Dendritic cell treated with granulocyte-macrophage colony-stimulating factor and Interleukin-4, amounts not matched to agents 40 ng/mL and 50 ng/mL, for 4 days (primary cell): ENCODE measurements around the gene OPN1SW.
A peak's percentile ranks its signal among the peaks of the same experiment; 100 is the strongest.

ENCODE experiments used
- H3K27ac Mint-ChIP-seq: one replicate; pipeline ENCODE4 v1.8.0; 2022; ENCODE audit warnings: mild to moderate bottlenecking, mixed read lengths
- H3K27me3 Mint-ChIP-seq: one replicate; pipeline ENCODE4 v1.8.0; 2022; ENCODE audit warnings: mild to moderate bottlenecking, mixed read lengths
- H3K36me3 Mint-ChIP-seq: one replicate; pipeline ENCODE4 v1.8.0; 2022; ENCODE audit warnings: low read depth, mixed read lengths
- H3K4me1 Mint-ChIP-seq: one replicate; pipeline ENCODE4 v1.8.0; 2022; ENCODE audit warnings: low read depth, mixed read lengths
- H3K4me3 Mint-ChIP-seq: one replicate; pipeline ENCODE4 v1.8.0; 2022; ENCODE audit warnings: mild to moderate bottlenecking, moderate library complexity, mixed read lengths
- H3K9me3 Mint-ChIP-seq: one replicate; pipeline ENCODE4 v1.8.0; 2022; ENCODE audit warnings: mixed read lengths
- intact Hi-C: fragments of 100-400 bp; cut with micrococcal nuclease; formaldehyde crosslinking; loops from one replicate; pipeline ENCODE4 v1.15.0; 2022

OPN1SW gene, protein sequence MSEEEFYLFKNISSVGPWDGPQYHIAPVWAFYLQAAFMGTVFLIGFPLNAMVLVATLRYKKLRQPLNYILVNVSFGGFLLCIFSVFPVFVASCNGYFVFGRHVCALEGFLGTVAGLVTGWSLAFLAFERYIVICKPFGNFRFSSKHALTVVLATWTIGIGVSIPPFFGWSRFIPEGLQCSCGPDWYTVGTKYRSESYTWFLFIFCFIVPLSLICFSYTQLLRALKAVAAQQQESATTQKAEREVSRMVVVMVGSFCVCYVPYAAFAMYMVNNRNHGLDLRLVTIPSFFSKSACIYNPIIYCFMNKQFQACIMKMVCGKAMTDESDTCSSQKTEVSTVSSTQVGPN

GRCh38 chr7:128775744-128776474 is at the start of gene OPN1SW:
Gene OPN1SW, minus strand, starts transcription at chr7:128775794. Its CDS starts 13 bp downstream, at chr7:128775781.
- no peak within 1 kb of the TSS for H3K4me3 Mint-ChIP-seq
- peaks cover 13% of the 10 kb centered on the region for H3K9me3 Mint-ChIP-seq
- no peaks in the 10 kb centered on the region for H3K4me1 Mint-ChIP-seq
- H3K27ac Mint-ChIP-seq: no peak within 1 kb of the TSS
- intact Hi-C loops: no loop called here
- peaks cover 48% of the 10 kb centered on the region for H3K36me3 Mint-ChIP-seq
- H3K27me3 Mint-ChIP-seq: peaks cover 11% of the 10 kb centered on the region

GRCh38 chr7:128821724-128822123 is 46.1 kb upstream of the OPN1SW start:
- H3K4me1 Mint-ChIP-seq: peaks cover 9% of the 10 kb centered on the region
- intact Hi-C loops: no loop called here
- no peak overlapping the region for H3K27ac Mint-ChIP-seq
- no peaks in the 10 kb centered on the region for H3K9me3 Mint-ChIP-seq
- H3K4me3 Mint-ChIP-seq: no peak overlapping the region
- H3K27me3 Mint-ChIP-seq: peaks cover 41% of the 10 kb centered on the region
- no peaks in the 10 kb centered on the region for H3K36me3 Mint-ChIP-seq

DNA sequence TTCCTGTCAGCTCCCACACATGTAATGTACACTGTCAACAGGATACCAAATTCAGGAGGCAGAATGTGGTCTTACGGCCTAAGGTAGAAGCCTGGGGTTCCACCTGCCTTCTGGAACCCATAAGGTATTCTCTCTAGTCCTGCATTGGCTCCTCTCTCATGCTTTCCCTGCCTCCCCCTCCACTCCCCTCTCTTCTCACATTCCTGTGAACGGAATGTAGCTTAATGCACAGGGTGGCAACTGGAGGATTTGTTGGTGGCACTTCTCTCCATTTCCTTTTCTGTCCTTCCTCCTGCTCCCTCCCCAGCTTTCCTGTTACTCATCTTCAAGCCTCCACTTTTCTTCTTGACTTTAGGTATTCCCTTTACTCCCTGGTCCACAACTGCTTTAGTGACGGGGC is 43.1 kb upstream of the OPN1SW start:
- Mint-ChIP-seq H3K36me3 (no peaks in the 10 kb centered on the region), H3K27me3 (peaks cover 30% of the 10 kb centered on the region), H3K4me3 (no peak overlapping the region), H3K4me1 (peaks cover 30% of the 10 kb centered on the region), H3K27ac (no peak overlapping the region), H3K9me3 (peaks cover 10% of the 10 kb centered on the region)
- intact Hi-C loops: no loop called here

- peak overlapping the region; percentile 20 for H3K27ac Mint-ChIP-seq
- H3K4me3 Mint-ChIP-seq: no peak overlapping the region
- H3K4me1 Mint-ChIP-seq: peaks cover 30% of the 10 kb centered on the region
- peaks cover 10% of the 10 kb centered on the region for H3K9me3 Mint-ChIP-seq
- intact Hi-C loops: no loop called here
- H3K27me3 Mint-ChIP-seq: peaks cover 19% of the 10 kb centered on the region
- no peaks in the 10 kb centered on the region for H3K36me3 Mint-ChIP-seq
These were observed 39.8 kb upstream of the OPN1SW start for GRCh38 chr7:128815289-128815942.

DNA sequence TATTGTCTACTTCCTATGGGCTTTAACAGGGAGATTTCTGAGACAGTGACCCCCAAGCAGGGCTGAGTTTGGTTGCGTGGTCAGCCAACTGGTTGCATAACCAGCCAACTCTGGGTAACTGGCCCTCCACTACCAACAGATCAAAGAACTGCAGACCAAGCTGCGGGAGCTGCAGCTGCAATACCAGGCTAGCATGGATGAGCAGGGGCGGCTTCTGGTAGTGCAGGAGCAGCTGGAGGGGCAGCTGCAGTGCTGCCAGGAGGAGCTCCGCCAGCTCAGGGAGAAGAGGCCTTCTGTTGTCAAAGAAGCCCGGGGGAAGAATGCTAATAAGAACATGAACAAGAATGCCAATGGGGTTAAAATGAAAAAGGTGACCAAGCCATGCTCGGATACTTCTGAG is 38.9 kb upstream of the OPN1SW start:
- H3K36me3 Mint-ChIP-seq: no peaks in the 10 kb centered on the region
- H3K4me1 Mint-ChIP-seq: peaks cover 26% of the 10 kb centered on the region
- H3K4me3 Mint-ChIP-seq: no peak overlapping the region
- H3K9me3 Mint-ChIP-seq: peaks cover 10% of the 10 kb centered on the region
- peaks cover 17% of the 10 kb centered on the region for H3K27me3 Mint-ChIP-seq
- H3K27ac Mint-ChIP-seq: peak overlapping the region; percentile 20
- intact Hi-C loops: no loop called here

DNA sequence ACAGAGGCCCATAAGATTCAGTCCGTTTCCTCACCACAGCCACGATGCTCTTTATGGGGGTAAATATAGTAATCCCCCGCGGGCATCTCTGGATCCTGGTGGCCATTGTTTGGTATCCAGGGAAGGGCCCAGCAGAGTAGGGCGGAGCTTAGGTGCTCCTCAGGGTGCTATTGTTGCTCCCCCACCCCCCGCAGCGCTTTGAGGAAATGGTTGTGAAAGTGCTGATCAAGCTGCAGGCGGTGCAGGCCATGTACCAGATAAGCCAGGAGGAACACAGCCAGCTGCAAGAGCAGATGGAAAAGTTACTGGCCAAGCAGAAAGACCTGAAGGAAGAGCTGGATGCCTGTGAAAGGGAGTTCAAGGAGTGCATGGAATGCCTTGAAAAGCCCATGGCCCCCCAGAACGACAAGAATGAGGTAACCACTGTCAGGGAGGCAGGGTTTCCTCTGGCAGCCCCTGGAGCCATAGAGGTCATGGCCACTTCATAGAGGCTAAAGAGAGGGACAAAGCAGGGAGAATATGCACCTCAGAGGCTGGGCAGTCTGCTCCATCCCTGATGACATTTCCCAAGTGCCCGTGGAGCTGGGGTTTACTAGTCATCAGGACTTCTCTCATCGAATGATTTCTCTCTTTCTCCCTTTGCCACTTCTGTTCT is 37.0 kb upstream of the OPN1SW start:
- H3K9me3 Mint-ChIP-seq: peaks cover 10% of the 10 kb centered on the region

DNA sequence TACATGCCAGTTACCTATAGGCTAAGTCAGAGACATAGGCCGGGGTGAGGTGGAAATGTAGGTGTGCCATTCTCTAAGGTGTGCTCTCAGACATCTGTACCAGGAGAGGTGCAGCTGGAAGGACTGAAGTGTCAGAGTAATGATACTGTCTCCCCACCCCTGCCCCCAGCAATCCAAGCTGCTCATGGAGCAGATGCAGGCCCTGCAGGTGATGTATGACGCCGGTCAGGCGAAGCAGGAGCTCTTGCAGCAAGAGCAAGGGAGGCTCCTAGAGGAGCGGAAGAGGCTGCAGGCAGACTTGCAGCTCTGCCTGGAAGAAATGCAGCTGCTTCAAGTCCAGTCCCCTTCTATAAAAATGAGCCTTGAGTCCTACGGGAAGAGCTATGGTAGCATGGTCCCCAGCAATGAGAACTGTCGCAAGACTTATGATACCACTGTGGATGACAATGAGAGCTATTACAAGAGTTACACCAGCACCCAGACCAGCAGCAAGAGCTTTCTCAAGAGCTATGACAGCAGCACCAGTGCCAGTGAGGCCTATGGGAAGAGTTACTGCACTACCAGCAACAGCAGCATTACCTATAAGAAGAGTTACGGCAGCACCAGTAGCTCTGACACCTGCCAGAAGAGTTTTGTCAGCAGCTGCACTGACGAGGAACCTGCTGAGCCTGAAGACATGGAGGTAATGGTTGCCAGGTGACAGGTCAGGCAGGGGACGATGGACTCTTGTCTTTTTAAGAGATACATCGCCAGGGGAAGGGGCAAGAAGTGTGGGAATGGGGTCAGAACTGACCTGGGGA is 36.2 kb upstream of the OPN1SW start:
- peaks cover 23% of the 10 kb centered on the region for H3K4me1 Mint-ChIP-seq
- H3K9me3 Mint-ChIP-seq: peaks cover 10% of the 10 kb centered on the region
- intact Hi-C loops: no loop called here
- no peak overlapping the region for H3K4me3 Mint-ChIP-seq
- no peaks in the 10 kb centered on the region for H3K36me3 Mint-ChIP-seq
- peaks cover 5% of the 10 kb centered on the region for H3K27me3 Mint-ChIP-seq
- H3K27ac Mint-ChIP-seq: no peak overlapping the region

More for the DNA sequence above, 37.0 kb upstream of the OPN1SW start:
- intact Hi-C loops: no loop called here
- peaks cover 7% of the 10 kb centered on the region for H3K27me3 Mint-ChIP-seq
- peaks cover 21% of the 10 kb centered on the region for H3K4me1 Mint-ChIP-seq
- no peak overlapping the region for H3K4me3 Mint-ChIP-seq
- no peaks in the 10 kb centered on the region for H3K36me3 Mint-ChIP-seq
- H3K27ac Mint-ChIP-seq: no peak overlapping the region

DNA sequence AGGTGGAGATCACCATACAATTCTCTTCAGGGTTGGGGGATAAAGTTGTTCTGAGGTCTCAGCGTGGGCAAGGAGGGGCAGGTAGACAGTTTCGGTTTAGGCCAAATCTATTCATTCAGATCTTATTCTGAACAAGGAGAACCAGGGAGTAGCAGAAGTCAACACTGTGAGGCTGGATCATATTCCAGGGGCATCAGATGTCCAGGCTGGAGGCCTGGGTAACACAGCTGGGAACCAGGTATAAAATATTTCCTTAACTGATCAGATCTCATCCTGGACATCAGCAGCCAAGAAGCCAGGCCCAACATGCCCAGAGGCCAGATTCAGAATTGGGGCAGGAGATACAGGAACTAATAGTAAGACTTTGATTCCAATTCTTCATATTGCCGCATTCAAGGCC is 35.4 kb upstream of the OPN1SW start:
- intact Hi-C loops: no loop called here
- Mint-ChIP-seq H3K27me3 (peaks cover 9% of the 10 kb centered on the region), H3K9me3 (peaks cover 10% of the 10 kb centered on the region), H3K36me3 (no peaks in the 10 kb centered on the region), H3K27ac (no peak overlapping the region), H3K4me3 (no peak overlapping the region), H3K4me1 (peaks cover 25% of the 10 kb centered on the region)

DNA sequence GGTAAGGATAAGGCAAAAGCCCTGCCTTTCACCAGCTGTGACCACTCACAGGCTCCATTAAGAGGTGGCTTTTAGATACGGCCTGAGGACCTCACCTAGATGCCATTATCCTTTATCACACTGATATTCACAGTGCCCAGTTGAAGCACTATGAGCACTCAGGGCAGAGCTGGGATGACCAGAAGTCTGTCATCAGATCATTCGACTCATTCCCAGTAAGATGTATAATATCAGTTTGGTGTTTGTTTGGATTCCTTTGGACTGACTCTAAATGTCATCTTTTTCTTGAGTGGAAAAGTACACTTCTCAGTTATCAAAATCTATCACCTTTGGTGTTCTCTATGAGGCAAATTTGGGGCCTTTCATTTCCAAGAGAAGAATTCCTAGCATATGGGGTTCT is 34.9 kb upstream of the OPN1SW start:
- H3K9me3 Mint-ChIP-seq: peaks cover 5% of the 10 kb centered on the region
- H3K4me3 Mint-ChIP-seq: no peak overlapping the region
- H3K27me3 Mint-ChIP-seq: peaks cover 9% of the 10 kb centered on the region
- intact Hi-C loops: no loop called here
- no peaks in the 10 kb centered on the region for H3K36me3 Mint-ChIP-seq
- peak overlapping the region; percentile 3 for H3K27ac Mint-ChIP-seq
- peaks cover 20% of the 10 kb centered on the region for H3K4me1 Mint-ChIP-seq

GRCh38 chr7:128809363-128809762 is 33.8 kb upstream of the OPN1SW start:
- peaks cover 9% of the 10 kb centered on the region for H3K4me1 Mint-ChIP-seq
- H3K36me3 Mint-ChIP-seq: no peaks in the 10 kb centered on the region
- H3K27me3 Mint-ChIP-seq: peaks cover 9% of the 10 kb centered on the region
- H3K27ac Mint-ChIP-seq: no peak overlapping the region
- no peak overlapping the region for H3K4me3 Mint-ChIP-seq
- intact Hi-C loops: no loop called here
- H3K9me3 Mint-ChIP-seq: no peaks in the 10 kb centered on the region

DNA sequence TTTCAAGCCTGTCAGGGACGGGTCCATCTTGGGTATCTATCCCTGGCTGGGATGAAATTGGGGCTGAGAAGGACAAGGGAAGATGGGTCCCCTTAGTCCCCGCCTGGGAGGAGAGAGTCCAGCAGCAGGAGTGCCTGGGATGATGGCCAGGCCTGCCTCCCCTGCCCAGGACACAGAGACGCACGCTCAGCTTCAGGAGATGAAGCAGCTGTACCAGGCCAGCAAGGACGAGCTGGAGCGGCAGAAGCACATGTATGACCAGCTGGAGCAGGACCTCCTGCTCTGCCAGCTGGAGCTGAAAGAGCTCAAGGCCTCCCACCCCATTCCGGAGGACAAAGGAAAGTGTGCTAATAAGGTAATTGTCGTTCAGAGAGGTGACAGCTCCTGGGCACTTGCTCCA is 31.6 kb upstream of the OPN1SW start:
- no peaks in the 10 kb centered on the region for H3K36me3 Mint-ChIP-seq
- peaks cover 9% of the 10 kb centered on the region for H3K27me3 Mint-ChIP-seq
- H3K4me3 Mint-ChIP-seq: no peak overlapping the region
- intact Hi-C loops: no loop called here
- peaks cover 7% of the 10 kb centered on the region for H3K4me1 Mint-ChIP-seq
- no peaks in the 10 kb centered on the region for H3K9me3 Mint-ChIP-seq
- H3K27ac Mint-ChIP-seq: no peak overlapping the region

DNA sequence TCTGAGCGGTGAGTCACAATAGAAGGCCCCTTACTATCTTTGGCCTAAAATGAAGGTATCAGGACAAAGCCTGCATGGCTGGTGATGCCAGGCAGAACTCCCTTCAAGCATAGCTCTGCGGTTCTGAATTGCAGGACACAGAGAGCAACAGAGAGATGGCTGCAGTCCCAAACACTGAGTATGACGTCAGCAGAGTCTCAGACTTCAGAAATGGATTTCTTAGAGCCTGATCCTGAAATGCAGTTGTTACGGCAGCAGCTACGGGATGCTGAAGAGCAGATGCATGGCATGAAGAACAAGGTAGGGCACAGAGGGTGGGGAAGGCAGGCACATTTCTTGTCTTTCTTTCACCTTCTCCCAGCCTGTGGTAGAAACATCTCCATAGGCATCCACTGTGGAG is 29.6 kb upstream of the OPN1SW start:
- peaks cover 8% of the 10 kb centered on the region for H3K27me3 Mint-ChIP-seq
- H3K9me3 Mint-ChIP-seq: no peaks in the 10 kb centered on the region
- H3K4me1 Mint-ChIP-seq: peaks cover 7% of the 10 kb centered on the region
- no peak overlapping the region for H3K4me3 Mint-ChIP-seq
- H3K27ac Mint-ChIP-seq: no peak overlapping the region
- intact Hi-C loops: no loop called here
- H3K36me3 Mint-ChIP-seq: no peaks in the 10 kb centered on the region

DNA sequence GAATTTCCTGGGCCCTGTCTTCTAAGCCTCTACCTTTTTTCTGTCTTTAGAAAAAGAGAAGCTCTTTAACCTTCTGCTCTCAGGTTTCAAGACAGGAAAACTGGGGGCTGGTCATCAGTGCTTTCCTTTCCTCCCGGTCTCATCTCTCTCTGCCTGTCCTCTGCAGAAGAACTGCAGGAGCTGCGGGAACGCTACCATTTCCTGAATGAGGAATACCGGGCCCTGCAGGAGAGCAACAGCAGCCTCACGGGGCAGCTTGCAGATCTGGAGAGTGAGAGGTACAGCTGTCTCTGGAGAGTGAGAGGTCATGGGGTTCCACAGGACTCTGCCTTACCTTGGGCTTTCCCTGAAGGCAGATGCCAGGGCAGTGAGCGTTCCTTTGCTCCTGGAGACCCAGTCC is 28.9 kb upstream of the OPN1SW start:
- intact Hi-C loops: no loop called here
- Mint-ChIP-seq H3K4me1 (peaks cover 11% of the 10 kb centered on the region), H3K9me3 (no peaks in the 10 kb centered on the region), H3K4me3 (no peak overlapping the region), H3K27ac (no peak overlapping the region), H3K27me3 (peaks cover 4% of the 10 kb centered on the region), H3K36me3 (no peaks in the 10 kb centered on the region)
